Progenitor cell of endocrine pancreas (in vitro differentiated cells): ENCODE measurements around the gene RGSL1. TPM values are rescaled to one million over a fixed set of nuclear protein-coding genes. Genes with fewer than 3 reads are reported as not detected.

ENCODE experiments used
- DNase-seq: peaks from one replicate; pipeline ENCODE4 v3.0.0; 2021; ENCODE audit warnings: low spot score; ENCODE audit not compliant: unreplicated experiment
- H3K27ac Mint-ChIP-seq: 2 replicates; pipeline ENCODE4 v1.8.0; 2021; ENCODE audit warnings: mild to moderate bottlenecking, moderate library complexity, mixed read lengths
- H3K27me3 Mint-ChIP-seq: 2 replicates; pipeline ENCODE4 v1.8.0; 2021; ENCODE audit warnings: mixed read lengths
- H3K36me3 Mint-ChIP-seq: 2 replicates; pipeline ENCODE4 v1.8.0; 2022; ENCODE audit warnings: mixed read lengths; ENCODE audit not compliant: insufficient read depth
- H3K4me1 Mint-ChIP-seq: 2 replicates; pipeline ENCODE4 v1.8.0; 2021; ENCODE audit warnings: low read depth, mixed read lengths
- H3K4me3 Mint-ChIP-seq: 2 replicates; pipeline ENCODE4 v1.8.0; 2021; ENCODE audit warnings: low read depth, mild to moderate bottlenecking, moderate library complexity, mixed read lengths
- H3K9me3 Mint-ChIP-seq: 2 replicates; pipeline ENCODE4 v1.8.0; 2021; ENCODE audit warnings: low read depth, mixed read lengths
- CTCF ChIP-seq: fragments of 200-600 bp; sonication (generic); IDR thresholded peaks from one replicate; pipeline ENCODE4 v1.5.0; 2021; ENCODE audit warnings: antibody characterized with exemption, mild to moderate bottlenecking; ENCODE audit not compliant: unreplicated experiment
- total RNA-seq: library from RNA; stranded (reverse); gene quantifications from 2 replicates; pipeline ENCODE4 v1.2.1, GENCODE V29; 2021

The RGSL1 gene
- total RNA-seq, 1 donor from 2014 or later: not detected

GRCh38 chr1:182430263-182431068, 19.5 kb upstream of the RGSL1 start:
- Mint-ChIP-seq H3K27me3 (no peaks in the 10 kb centered on the region), H3K36me3 (no peaks in the 10 kb centered on the region), H3K4me1 (peaks cover 2% of the 10 kb centered on the region), H3K9me3 (no peaks in the 10 kb centered on the region), H3K4me3 (no peak overlapping the region), H3K27ac (no peak overlapping the region)
- no peak for DNase-seq
- no peak for TF ChIP-seq CTCF

- no peak for TF ChIP-seq CTCF
- Mint-ChIP-seq H3K4me3 (no peak overlapping the region), H3K4me1 (peaks cover 2% of the 10 kb centered on the region), H3K27ac (no peak overlapping the region), H3K9me3 (no peaks in the 10 kb centered on the region), H3K27me3 (no peaks in the 10 kb centered on the region), H3K36me3 (no peaks in the 10 kb centered on the region)
- no peak for DNase-seq
Measured at GRCh38 chr1:182431278-182431677, 18.7 kb upstream of the RGSL1 start.

- Mint-ChIP-seq H3K27ac (no peak overlapping the region), H3K36me3 (peaks cover 2% of the 10 kb centered on the region), H3K4me1 (peaks cover 2% of the 10 kb centered on the region), H3K27me3 (no peaks in the 10 kb centered on the region), H3K9me3 (peaks cover 4% of the 10 kb centered on the region), H3K4me3 (no peak overlapping the region)
- TF ChIP-seq CTCF: no peak
- DNase-seq: no peak
Measured at GRCh38 chr1:182433580-182433979, 16.4 kb upstream of the RGSL1 start.

- no peak for TF ChIP-seq CTCF
- Mint-ChIP-seq H3K9me3 (peaks cover 4% of the 10 kb centered on the region), H3K36me3 (peaks cover 2% of the 10 kb centered on the region), H3K27me3 (no peaks in the 10 kb centered on the region), H3K4me3 (no peak overlapping the region), H3K4me1 (no peaks in the 10 kb centered on the region), H3K27ac (no peak overlapping the region)
- DNase-seq: no peak
Measured at GRCh38 chr1:182438326-182438725, 11.6 kb upstream of the RGSL1 start.

- Mint-ChIP-seq H3K4me3 (no peak overlapping the region), H3K27ac (no peak overlapping the region), H3K36me3 (peaks cover 2% of the 10 kb centered on the region), H3K4me1 (no peaks in the 10 kb centered on the region), H3K27me3 (no peaks in the 10 kb centered on the region), H3K9me3 (peaks cover 4% of the 10 kb centered on the region)
- no peak for DNase-seq
- TF ChIP-seq CTCF: no peak
Measured at GRCh38 chr1:182441719-182442118, 8.2 kb upstream of the RGSL1 start.
